Trophoblast cell (in vitro differentiated cells and primary cell): ENCODE results near the gene ZNF284.

Source experiments
- DNase-seq, 2 donors: peaks; one replicate each; pipeline ENCODE4 v3.0.0-alpha.2; 2016
- H2AFZ ChIP-seq: 2 replicates; pipeline ENCODE4 v1.6.1; 2013; ENCODE audit warnings: low read length, moderate library complexity, mild to moderate bottlenecking; ENCODE audit not compliant: insufficient read depth, poor library complexity
- H2AK5ac ChIP-seq: 2 replicates; pipeline ENCODE4 v1.6.1; 2013; ENCODE audit warnings: mild to moderate bottlenecking, low read length
- H2BK120ac ChIP-seq: 2 replicates; pipeline ENCODE4 v1.6.1; 2013; ENCODE audit warnings: low read length, mild to moderate bottlenecking, moderate library complexity; ENCODE audit not compliant: insufficient read depth, poor library complexity
- H2BK12ac ChIP-seq: 2 replicates; pipeline ENCODE4 v1.6.1; 2013; ENCODE audit warnings: mild to moderate bottlenecking, low read length, moderate library complexity
- H2BK5ac ChIP-seq: 2 replicates; pipeline ENCODE4 v1.6.1; 2013; ENCODE audit warnings: low read length, low read depth, moderate library complexity, mild to moderate bottlenecking; ENCODE audit not compliant: poor library complexity
- H3K14ac ChIP-seq: 2 replicates; pipeline ENCODE4 v1.6.1; 2013; ENCODE audit warnings: mild to moderate bottlenecking, low read length
- H3K18ac ChIP-seq: 2 replicates; pipeline ENCODE4 v1.6.1; 2013; ENCODE audit warnings: mild to moderate bottlenecking, low read length
- H3K23ac ChIP-seq: 2 replicates; pipeline ENCODE4 v1.6.1; 2013; ENCODE audit warnings: low read length
- H3K27ac ChIP-seq: 2 replicates; pipeline ENCODE4 v1.5.1; 2013; ENCODE audit warnings: low read depth, mild to moderate bottlenecking, inconsistent platforms, low read length, moderate library complexity
- H3K27me3 ChIP-seq: 2 replicates; pipeline ENCODE4 v1.6.1; 2013; ENCODE audit warnings: inconsistent platforms, mild to moderate bottlenecking, low read length, moderate library complexity; ENCODE audit not compliant: insufficient read depth
- H3K36me3 ChIP-seq, 2 experiments: 1 replicate in 1 of 2; 2 replicates in 1 of 2; pipeline ENCODE4 v1.6.1; 2013; ENCODE audit warnings: low read length in 2 of 2, mild to moderate bottlenecking in 2 of 2, moderate library complexity in 1 of 2; ENCODE audit not compliant: insufficient read depth in 2 of 2, control insufficient read depth in 1 of 2
- H3K4ac ChIP-seq: 2 replicates; pipeline ENCODE4 v1.6.1; 2013; ENCODE audit warnings: low read depth, mild to moderate bottlenecking, low read length, moderate library complexity
- H3K4me1 ChIP-seq, 2 experiments: 1 replicate in 1 of 2; 2 replicates in 1 of 2; pipeline ENCODE4 v1.6.1; 2013; ENCODE audit warnings: low read length in 2 of 2, mild to moderate bottlenecking in 2 of 2, moderate library complexity in 1 of 2; ENCODE audit not compliant: insufficient read depth in 2 of 2, control insufficient read depth in 1 of 2
- H3K4me2 ChIP-seq: 2 replicates; pipeline ENCODE4 v1.6.1; 2013; ENCODE audit warnings: inconsistent platforms, mild to moderate bottlenecking, low read length, moderate library complexity
- H3K4me3 ChIP-seq: 2 replicates; pipeline ENCODE4 v1.5.1; 2013; ENCODE audit warnings: mild to moderate bottlenecking, low read depth, low read length, inconsistent platforms
- H3K79me1 ChIP-seq: one replicate; pipeline ENCODE4 v1.6.1; 2013; ENCODE audit warnings: low read length
- H3K79me2 ChIP-seq: 2 replicates; pipeline ENCODE4 v1.6.1; 2013; ENCODE audit warnings: low read length, mild to moderate bottlenecking; ENCODE audit not compliant: control insufficient read depth, insufficient read depth, poor library complexity
- H3K9ac ChIP-seq: 2 replicates; pipeline ENCODE4 v1.6.1; 2013; ENCODE audit warnings: mild to moderate bottlenecking, low read length
- H3K9me3 ChIP-seq: 2 replicates; pipeline ENCODE4 v1.6.1; 2013; ENCODE audit warnings: low read depth, mild to moderate bottlenecking, control low read depth, inconsistent platforms, low read length; ENCODE audit not compliant: insufficient read depth
- H4K12ac ChIP-seq: 2 replicates; pipeline ENCODE4 v1.6.1; 2013; ENCODE audit warnings: low read depth, mild to moderate bottlenecking, low read length, moderate library complexity
- H4K8ac ChIP-seq: 2 replicates; pipeline ENCODE4 v1.6.1; 2013; ENCODE audit warnings: low read depth, mild to moderate bottlenecking, low read length, moderate library complexity
- H4K91ac ChIP-seq: one replicate; pipeline ENCODE4 v1.6.1; 2013; ENCODE audit warnings: low read depth, mild to moderate bottlenecking, low read length, moderate library complexity
- WGBS: extraction: QIAGEN DNeasy Blood & Tissue Kit; methylation state at CpG from one replicate; pipeline ENCODE4 v1.1.7; 2013; ENCODE audit warnings: missing lambda C conversion rate; ENCODE audit not compliant: insufficient read length, insufficient coverage; ENCODE audit errors: extremely low coverage; 5-methylcytosine and 5-hydroxymethylcytosine counted together

The ZNF284 gene

DNA sequence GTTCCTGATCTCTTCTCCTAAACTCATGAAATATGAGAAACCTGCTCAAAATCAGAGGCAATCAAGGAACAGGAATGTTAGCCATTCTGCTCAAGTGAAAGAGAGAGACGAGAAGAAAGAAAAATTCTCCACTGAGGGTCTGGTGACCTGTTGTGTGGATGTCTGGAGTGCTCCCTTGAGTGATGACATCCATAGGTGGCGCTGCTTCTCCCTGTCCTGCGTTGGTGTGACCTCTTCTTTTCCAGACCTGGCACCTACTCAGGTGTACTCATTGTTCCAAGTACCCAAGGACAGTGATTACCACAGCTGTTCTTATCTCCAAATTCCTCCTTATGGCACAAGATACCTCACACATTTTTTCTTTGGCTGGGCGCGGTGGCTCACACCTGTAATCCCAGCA, 16.1 kb upstream of the ZNF284 start:
- Histone ChIP-seq H3K4me2 (no peak overlapping the region), H3K4ac (no peak overlapping the region), H3K9me3 (peaks cover 2% of the 10 kb centered on the region), H3K79me1 (peaks cover 3% of the 10 kb centered on the region), H2BK12ac (no peak overlapping the region), H4K12ac (no peak overlapping the region), H3K27ac (no peak overlapping the region), H2BK5ac (no peak overlapping the region), H3K79me2 (peaks cover 3% of the 10 kb centered on the region), H3K14ac (no peak overlapping the region), H4K91ac (no peak overlapping the region), H3K4me3 (no peak overlapping the region), H4K8ac (no peak overlapping the region), H3K9ac (no peak overlapping the region), H2AFZ (no peak overlapping the region), H3K18ac (no peak overlapping the region), H3K4me1 (peaks cover 0 to 5% of the 10 kb centered on the region in 2 experiments), H2BK120ac (no peak overlapping the region), H3K36me3 (peaks cover 19 to 34% of the 10 kb centered on the region in 2 experiments), H3K27me3 (no peaks in the 10 kb centered on the region), H2AK5ac (no peak overlapping the region), H3K23ac (no peak overlapping the region)
- no peak for DNase-seq
- no CpG with 5 or more reads among the region's 5 CpGs for WGBS

DNA sequence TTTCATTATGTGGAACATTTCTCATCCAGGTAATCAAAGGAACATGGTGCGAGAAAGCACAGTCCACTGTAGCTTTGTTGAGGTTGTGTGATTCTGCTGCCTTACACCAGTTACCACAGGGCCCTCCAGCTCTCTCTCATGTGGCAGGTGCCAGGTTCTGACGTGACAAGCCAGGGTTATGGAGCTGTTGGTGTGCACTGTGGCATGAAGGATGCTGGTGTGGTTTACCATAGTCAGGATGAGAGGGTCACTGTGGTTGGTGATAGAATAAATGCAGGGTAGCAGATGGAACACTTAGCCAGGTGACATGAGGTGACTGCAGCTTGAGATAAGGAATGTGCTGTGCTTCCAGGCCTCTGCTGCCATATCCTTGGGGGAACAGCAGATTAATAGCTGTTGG, 12.7 kb upstream of the ZNF284 start:
- Histone ChIP-seq H2AK5ac (no peak overlapping the region), H3K4me3 (no peak overlapping the region), H3K9ac (no peak overlapping the region), H3K36me3 (peaks cover 26 to 49% of the 10 kb centered on the region in 2 experiments), H3K79me1 (no peaks in the 10 kb centered on the region), H3K4me1 (no peaks in the 10 kb centered on the region), H3K9me3 (peaks cover 9% of the 10 kb centered on the region), H3K27ac (no peak overlapping the region), H3K23ac (no peak overlapping the region), H3K4me2 (no peak overlapping the region), H2BK12ac (no peak overlapping the region), H2BK5ac (no peak overlapping the region), H2AFZ (no peak overlapping the region), H3K18ac (no peak overlapping the region), H4K8ac (no peak overlapping the region), H3K27me3 (no peaks in the 10 kb centered on the region), H3K14ac (no peak overlapping the region), H4K91ac (no peak overlapping the region), H4K12ac (no peak overlapping the region), H3K4ac (no peak overlapping the region), H2BK120ac (no peak overlapping the region), H3K79me2 (no peaks in the 10 kb centered on the region)
- WGBS: no CpG with 5 or more reads among the region's 2 CpGs
- no peak for DNase-seq

DNA sequence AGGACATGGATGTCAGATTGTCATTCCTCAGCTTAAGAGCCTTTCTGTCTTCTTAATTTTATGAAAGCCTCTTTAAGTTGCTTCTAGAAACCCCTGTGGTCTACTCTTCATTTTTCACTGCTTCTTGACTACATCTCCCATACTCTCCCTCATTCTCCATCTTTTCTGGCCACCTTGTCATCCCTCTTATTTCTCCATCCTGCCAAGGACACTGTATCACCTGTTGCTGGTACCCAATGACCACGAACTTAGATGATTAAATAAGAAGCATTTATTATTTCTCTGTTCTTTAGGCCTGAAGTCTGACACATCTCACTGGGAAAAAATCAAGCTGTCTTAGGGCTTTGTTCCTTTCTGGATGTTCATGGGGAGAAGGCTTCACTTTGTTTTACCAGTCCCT, 10.9 kb upstream of the ZNF284 start:
- Histone ChIP-seq H3K4me3 (no peak overlapping the region), H3K9ac (no peak overlapping the region), H2AFZ (no peak overlapping the region), H4K91ac (no peak overlapping the region), H4K12ac (no peak overlapping the region), H3K14ac (no peak overlapping the region), H4K8ac (no peak overlapping the region), H3K18ac (no peak overlapping the region), H3K4me2 (no peak overlapping the region), H2AK5ac (no peak overlapping the region), H2BK12ac (no peak overlapping the region), H3K4me1 (no peaks in the 10 kb centered on the region), H3K36me3 (peaks cover 27 to 55% of the 10 kb centered on the region in 2 experiments), H3K9me3 (peaks cover 11% of the 10 kb centered on the region), H3K79me2 (no peaks in the 10 kb centered on the region), H3K27ac (no peak overlapping the region), H3K27me3 (no peaks in the 10 kb centered on the region), H2BK5ac (no peak overlapping the region), H3K23ac (no peak overlapping the region), H2BK120ac (no peak overlapping the region), H3K79me1 (no peaks in the 10 kb centered on the region), H3K4ac (no peak overlapping the region)
- no CpG with 5 or more reads among the region's 1 CpG for WGBS
- no peak for DNase-seq

DNA sequence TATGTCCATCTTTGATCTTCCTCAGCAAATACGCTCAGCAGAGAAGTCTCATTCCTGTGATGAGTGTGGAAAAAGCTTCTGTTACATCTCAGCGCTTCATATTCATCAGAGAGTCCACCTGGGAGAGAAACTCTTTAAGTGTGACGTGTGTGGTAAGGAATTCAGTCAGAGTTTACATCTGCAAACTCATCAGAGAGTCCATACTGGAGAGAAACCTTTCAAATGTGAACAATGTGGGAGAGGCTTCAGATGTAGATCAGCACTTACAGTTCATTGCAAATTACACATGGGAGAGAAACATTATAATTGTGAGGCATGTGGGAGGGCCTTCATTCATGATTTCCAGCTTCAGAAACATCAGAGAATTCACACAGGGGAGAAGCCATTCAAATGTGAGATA, 5.7 kb upstream of the ZNF284 start:
- Histone ChIP-seq H3K23ac (no peak overlapping the region), H2BK12ac (no peak overlapping the region), H3K36me3 (peaks cover 10 to 32% of the 10 kb centered on the region in 2 experiments), H2BK5ac (no peak overlapping the region), H4K8ac (no peak overlapping the region), H3K9ac (no peak overlapping the region), H2AFZ (no peak overlapping the region), H3K18ac (no peak overlapping the region), H3K4ac (no peak overlapping the region), H3K27ac (no peak overlapping the region), H3K79me1 (no peaks in the 10 kb centered on the region), H4K91ac (no peak overlapping the region), H3K14ac (no peak overlapping the region), H4K12ac (no peak overlapping the region), H3K4me3 (no peak overlapping the region), H3K4me1 (no peaks in the 10 kb centered on the region), H3K9me3 (peaks cover 9% of the 10 kb centered on the region), H2BK120ac (no peak overlapping the region), H2AK5ac (no peak overlapping the region), H3K27me3 (no peaks in the 10 kb centered on the region), H3K4me2 (no peak overlapping the region), H3K79me2 (no peaks in the 10 kb centered on the region)
- no CpG with 5 or more reads among the region's 3 CpGs for WGBS
- DNase-seq: no peak
